Activated naive CD4-positive, alpha-beta T cell treated with anti-CD3 and anti-CD28 coated beads, Interleukin-2, amount 50 U/mL, for 16 hours (primary cell): ENCODE measurements around the gene DYRK1A.

Experiments
- DNase-seq: peaks from one replicate; pipeline ENCODE4 v3.0.0-alpha.2; 2020

Gene DYRK1A

DNA sequence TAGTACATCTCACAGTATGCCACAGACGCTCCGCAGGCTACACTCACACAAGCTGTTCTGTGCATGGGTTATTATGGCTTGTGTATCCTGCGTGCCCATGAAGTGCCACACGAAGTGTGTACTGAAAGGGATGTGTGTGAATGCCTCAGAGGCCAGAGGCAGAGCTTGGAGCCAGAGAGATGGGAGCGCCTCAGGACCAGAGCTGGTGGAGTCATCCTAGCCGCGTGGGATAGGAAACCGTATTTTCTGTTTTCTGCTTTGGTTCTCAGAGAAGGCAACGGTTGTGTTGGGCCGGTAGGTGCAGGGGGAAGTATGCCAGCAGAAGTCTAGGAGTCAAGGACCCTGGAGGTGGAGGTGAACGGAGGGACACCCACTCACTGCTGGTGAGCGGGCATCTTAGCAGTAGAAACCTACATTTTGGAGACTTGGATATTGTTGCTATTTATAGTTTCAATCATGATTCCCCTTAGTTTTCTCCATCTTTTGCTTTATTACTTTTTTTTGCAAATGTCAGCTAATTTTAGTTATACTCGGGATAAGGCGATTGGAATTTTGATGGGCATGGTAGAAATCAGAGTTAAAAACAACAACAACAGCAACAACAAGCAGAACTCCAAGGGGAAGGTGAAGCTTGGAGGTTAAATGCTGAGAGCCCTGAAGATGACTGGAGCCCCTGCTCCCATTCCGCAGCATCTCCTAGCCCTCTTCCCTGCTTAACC is 188.2 kb downstream of the DYRK1A start:
- no peak for DNase-seq

DNA sequence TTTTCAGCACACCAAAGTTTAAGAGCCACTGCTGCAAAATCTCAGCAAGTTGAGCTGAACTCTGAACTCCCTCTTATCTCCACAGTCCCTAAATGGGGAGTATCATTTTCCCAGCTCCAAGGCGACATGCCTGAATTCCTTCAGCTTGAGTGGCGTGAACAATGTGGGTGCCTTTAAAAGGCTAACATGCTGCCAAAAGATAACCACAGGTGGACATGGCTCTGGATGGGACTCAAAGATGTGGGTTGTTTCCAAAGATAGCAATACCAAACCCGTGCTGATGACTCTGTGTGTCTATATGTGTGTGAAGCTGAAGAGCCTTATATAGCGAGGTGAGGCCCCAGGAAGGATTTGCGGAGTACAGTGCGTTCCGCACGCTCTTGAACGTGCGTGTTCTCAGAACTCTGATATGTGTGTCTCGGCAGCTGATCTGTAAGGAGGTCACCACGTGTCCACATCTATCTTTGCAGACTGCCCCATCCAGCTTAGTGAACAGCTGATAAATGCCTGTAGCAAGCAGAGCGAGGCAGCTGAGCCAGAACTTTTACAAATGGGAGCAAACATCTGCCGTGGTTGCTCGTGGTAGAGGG is 189.2 kb downstream of the DYRK1A start:
- no peak for DNase-seq

DNA sequence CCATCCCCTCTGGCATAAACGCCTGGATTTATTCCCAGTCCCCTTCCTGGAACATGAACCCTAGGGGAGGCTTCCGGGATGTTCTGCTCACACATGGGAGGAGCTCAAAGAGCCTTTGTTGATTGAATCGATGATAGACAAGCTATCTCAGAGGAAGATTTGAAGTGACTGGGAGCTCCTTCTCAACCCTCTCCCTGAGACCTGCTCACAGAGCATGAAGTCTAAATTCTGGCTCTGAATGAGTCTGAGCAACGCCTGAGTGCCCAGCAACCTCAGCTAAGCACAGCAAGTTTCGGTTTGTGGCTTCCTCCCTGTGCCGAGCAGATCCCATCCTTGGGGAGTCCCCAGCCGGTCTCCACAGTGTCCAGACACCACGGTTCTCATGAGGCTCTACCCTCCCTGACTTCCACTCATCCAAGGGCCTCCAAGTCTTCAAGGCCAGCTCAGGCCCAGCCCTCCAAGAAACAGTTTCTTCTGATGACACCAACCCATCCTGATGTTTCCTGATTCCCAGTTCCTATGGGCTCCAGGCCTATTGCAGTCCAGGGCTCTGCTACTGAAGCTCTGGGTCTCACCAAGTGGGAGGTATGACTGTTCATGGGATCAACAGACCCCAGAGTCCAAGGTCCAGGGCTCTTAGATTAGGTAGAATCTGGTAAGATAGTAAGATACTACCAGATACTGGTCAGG is 190.8 kb downstream of the DYRK1A start:
- DNase-seq: no peak

DNA sequence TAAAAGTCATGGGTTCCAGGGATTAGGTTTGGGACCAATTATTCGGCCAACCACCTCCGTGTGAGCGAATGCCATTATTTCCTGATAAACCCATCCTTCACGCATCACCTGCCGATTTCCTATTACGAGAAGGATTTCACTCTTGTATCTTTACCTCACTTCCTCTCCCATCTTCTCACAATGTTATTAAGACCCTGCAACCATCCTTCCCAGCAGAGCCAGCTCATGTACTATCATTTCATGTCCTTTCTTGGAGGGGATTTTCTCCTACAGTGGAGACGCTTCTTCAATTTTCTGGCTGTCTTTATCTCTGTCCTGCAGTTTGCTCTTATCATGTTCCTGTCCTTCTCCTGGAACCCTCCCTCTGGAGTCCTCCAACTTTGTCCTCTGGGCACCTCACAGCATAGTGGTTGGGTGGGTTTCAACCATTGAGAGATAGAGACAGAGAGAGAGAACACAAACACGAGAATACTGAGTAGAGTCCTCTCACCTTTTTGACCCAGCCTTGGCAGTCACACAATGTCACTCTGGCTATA is 192.2 kb downstream of the DYRK1A start:
- DNase-seq: no peak

DNA sequence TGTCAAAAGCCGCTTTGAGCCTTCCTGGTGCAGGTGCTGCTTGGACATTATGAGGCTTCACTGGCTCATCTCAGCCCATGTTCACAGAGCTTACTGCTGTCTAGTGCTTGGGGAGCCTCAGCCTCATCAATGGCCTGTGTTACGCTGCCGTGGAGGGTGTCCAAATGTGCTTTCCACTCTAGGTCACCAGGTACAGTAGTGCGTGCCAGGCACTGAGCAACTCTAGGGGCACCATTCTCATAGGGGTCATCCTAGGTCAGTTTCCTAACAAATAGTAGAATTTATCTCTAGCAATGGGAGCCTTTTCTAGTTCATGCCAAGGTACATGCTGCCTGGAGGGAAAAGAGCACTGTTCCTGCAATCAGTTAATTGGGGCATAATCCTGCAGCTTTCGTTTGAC is 193.8 kb downstream of the DYRK1A start:
- DNase-seq: no peak

DNA sequence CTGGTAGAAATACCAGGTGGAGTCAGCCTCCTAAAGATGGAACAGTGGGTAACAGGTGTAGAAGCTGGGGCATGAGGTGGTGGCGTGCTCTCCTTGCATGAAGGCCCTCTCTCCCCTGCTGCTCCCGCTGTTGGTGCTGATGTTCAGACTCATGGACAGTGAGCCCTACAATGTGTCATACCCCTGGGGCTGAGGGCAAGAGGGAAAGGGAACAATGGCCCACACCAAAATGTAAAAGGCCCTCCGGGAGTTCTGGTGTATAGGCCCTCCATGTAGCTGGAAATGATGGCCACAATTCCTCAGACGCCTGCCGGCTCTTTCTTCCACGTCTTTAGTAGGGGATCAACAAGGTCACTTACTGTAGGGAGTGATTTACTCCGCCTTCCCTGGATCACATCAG is 194.9 kb downstream of the DYRK1A start:
- no peak for DNase-seq

DNA sequence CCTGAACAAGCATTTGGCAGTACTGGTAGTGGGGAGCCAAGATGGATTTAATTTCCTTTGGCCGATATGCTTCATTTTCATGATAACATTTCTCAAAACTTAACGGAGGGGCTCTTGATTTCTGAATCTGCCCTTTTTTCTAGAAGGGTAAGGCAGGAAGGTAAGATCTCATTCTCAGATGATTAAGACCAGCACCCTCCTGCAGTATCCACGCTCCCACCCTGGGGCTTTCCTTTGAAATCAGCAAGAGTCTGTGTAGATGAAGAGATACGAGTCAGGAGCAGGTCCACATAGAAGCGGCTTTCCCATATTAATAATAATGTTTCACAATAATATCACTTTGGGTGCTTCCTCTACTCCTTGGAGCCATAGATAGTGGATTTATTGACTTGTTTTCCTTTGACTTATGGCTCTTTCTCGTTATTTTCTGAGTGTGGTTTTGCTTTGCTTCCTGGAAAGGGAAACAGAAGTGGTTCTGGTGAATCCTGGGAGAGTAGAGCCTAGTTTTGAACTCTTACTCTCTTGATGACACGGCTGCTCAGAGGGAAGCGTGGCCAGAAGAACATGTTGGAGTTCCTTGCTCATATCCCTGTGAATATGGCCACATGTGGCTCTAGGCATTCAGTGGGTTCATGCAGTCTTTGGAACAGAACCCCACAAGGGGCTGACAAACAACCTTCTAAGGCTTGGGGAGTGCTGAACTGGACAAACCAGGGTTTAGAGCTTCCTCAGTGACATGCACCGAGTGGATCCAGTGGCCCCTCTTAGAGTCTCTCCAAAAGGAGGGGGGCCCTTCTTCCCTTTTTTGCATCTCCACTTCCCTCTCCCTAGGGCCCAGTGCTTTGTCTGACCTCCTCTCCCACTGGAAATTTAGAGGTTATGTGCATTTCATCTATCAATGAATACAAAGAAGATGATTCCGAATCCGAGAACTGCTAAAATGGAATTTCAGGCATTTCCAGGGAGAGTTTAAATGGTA is 195.7 kb downstream of the DYRK1A start:
- no peak for DNase-seq

DNA sequence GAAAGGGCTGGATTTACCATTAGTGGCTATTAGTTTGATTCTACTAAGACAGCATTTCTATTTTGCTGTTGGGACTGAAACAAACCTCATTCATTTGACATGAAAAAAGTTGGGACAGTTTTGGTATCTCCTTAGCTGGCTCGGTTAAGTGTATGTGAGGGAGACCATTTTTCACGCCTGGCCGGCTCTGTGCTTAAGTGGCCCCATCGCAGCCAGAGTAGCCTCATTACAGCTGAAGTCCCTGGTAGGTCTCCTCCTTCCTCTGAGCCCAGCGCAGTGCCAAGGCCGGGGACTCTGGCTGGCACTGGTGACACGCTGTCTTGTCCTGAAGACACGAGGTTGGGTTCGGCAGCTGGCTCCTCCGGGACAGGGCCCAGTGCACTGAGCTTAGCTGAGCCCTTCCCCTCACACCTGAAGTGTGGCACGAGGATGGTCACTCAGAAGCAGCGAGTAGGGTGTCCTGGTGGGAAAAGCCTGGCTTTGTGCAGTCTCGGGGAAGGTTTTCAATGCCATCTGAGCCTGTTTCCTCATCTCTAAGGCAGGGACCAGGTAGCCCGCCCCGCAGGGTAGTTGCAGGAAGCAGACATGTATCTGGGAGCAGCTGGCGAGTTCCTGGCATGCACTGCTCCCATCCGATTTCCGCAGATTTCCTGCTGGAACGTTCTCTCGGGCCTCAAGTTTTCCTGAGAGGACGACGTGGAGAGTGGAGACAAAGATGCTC is 196.5 kb downstream of the DYRK1A start:
- DNase-seq: no peak

DNA sequence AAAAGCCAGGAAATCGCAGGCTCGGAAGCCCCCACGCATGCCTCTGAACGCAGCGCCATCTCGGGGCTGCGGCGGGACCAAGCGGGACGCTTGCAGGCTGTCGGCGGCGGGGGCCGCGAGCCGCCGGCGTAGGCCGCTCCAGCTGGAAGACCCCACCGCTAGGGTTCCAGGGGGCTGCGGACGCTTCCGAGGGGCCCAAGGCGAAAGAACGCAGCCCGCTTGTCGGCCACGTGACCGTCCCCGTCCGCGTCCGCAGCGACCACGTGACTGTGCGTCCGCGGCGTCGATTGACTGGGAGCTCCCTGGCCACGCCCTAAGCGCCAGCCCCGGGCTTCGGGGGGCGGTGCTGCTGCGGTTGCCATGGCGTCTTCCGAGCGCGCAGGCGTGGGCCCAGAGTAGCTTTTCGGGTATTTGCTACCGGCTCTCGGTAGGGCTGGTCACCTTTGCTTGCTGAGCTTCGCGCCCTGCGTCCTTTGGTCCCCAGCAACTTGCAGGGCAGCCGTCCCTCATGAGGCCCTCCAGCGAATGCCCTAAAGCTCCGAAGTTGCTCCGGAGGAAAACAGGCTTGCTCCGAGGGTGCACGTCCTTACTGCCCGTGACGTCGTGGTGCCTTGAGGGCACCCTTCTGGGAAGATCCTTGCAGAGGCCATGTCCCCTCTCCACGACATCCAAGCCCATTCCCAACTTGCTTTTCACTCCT is 197.2 kb downstream of the DYRK1A start:
- DNase-seq: peak; percentile 92

DNA sequence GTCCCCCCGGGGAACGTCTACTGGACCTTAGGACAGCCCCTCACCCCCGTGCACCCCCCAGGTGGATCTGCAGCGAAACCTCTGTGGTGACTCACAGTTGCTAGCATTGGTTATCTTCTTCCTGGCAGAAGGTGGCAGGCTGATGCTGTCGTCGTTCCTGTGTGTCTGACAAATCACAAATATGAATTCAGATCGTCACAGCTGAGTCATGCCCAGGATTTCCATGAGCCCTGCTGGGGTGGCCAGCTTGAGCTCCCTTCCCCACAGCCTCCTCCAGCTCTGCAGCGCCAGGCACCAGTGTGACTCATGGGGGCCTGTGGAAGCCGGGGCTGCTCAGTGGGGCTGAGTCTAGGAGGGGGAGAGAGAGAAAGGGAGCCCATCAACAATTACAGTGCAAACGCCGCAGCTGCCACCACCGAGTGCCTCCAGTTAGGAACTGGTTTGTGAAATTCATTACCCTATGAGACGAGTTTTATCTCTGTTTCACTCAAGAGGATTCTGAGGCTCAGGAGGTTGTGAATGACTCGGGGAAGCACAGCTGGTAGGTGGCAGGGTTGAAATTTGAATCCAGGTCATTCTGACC is 197.9 kb downstream of the DYRK1A start:
- DNase-seq: peak; percentile 89

DNA sequence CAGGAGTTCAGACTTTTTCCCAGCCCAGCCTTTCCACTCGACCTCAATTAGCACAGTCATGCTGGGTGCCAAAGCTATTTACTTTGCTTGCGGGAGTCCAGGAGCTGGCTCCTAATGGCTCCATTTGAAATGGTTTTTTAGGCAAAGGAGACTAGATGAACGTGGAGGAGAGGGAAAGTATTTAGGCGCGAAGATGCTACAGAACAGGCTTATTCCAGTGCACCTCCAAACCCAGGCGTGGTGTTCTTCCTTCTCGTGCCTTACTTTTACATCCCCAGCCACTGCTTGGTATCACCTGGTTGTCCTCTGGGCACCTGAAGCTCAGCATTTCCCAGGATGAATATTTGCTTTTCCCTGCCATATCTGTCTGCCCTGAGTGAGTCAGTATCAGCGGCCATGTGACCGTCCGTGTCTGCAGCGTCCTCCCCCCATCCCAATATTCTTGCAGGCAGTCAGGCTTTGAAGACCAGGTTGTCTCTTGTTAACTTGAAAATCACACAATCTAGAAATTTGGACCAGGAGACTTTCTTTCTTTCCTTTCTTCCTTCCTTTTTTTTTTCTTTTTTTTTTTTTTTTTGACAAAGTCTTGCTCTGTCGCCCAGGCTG is 198.5 kb downstream of the DYRK1A start:
- DNase-seq: no peak

DNA sequence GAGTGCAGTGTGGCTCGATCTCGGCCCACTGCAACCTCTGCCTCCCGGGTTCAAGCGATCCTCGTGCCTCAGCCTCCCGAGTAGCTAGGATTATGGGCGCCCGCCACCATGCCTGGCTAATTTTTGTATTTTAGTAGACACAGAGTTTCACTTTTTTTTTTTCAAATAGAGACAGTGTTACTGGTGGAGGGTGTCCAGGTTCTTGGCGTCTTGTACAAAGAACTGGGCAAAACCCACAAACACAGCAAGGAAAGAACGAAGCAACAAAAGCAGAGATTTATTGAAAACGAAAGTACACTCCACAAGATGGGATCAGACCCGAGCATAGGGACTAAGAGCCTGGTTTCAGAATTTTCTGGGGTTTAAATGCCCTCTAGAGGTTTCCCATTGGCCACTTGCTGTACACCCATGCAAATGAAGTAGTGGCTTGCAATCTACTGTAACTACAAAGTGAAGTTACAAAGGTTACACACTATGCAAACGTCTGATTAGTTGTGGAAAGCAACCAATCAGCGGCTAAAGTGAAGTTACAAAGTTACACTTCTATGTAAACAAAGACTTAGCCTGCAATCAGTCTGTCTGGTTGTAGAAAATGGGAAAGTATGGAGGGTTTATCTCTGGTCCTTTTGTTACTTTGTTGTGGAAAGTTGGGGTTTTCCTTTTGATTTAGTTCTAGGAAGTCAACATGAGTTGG is 199.1 kb downstream of the DYRK1A start:
- no peak for DNase-seq

DNA sequence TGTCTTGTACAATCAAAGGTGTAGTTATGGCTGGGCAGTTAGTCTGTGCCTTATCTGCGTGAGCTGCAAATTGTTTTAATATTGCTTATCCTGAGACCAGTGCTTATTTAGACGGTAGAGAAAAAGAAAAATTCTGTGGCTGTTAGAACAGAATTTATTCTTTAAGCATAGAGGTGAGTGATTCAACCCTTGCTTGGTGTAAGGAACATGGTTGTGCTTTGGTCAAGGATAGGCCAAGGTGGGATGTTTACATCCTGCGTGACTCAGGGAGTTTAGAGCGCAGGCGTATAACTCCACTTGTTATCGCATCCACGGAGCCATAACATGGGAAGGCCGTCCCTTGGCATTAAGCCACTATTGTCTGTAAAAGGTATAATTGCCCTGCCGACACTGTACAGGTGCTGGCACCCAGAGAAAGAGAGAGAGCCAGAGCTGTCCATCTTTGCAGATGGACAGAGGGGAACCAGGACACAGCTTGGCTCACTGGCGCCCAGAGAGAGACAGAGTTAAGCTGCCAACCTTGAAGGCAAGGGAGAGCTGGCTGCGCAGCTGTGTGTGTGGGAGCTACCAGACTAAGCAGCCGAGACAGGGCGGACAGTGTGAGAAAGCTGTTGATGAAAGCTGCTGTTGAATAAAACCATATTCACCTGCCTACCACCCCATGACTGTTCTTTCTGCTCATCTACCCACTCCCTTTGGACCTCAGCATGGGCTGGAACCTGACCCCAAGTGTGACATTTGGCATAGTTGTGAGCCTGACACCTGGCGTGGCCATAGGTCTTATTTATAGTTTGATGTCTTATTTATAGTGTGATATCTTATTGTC is 200.4 kb downstream of the DYRK1A start:
- no peak for DNase-seq

DNA sequence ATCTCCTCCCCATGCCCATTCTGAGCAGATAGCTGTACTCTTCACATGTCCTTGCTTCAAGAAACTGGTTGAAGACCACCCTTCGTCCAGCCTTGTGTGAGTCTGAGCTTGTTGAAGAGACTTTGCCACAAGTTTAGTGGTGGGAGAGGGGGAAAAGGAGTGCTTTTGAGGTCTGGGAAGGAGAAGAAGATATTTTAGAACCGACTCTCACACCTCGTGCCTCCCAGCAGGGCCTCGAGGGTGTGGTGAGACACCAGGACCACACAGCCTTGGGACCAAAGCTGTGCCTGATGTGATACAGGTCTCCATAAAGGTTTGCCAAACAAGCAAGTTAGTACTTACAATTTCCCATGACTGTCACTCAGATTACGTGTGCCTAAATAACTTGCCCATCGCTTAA is 201.8 kb downstream of the DYRK1A start:
- no peak for DNase-seq

DNA sequence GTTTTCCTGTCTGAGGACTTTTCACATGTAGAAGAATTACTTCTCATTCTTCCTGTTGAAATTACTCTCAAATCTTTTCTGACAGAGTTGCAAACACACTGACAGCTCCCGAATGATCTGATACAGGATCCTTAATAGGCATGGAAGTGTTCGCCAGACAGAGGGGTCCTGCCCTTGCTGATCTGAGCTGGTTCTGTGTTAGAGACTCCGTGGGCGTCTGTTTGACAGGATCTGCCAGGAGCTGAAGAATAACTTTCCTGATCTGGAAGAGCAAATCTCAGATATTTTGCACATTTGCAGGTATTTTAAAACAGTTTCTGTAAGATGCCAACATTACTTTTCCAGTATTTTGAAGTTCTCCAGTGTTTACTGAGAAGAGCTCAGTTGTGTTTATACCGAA is 202.3 kb downstream of the DYRK1A start:
- DNase-seq: no peak

DNA sequence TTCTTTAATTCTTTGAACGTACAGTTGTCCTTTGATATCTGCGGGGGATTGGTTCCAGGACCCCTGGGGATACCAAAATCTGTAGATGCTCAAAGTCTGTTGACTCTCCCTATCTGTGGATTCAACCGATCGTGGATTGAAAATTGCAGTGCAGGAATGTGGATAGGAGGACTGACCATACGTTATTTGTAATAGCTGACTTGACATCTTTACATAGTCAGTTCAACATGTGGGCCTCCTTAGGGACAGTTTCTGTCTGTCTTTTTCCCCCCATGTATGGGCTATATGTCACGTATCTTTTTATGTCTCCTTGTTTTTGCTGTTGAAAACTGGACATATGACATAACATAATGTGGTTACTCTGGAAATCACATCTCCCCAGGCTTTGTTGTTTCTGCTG is 204.9 kb downstream of the DYRK1A start:
- DNase-seq: no peak

DNA sequence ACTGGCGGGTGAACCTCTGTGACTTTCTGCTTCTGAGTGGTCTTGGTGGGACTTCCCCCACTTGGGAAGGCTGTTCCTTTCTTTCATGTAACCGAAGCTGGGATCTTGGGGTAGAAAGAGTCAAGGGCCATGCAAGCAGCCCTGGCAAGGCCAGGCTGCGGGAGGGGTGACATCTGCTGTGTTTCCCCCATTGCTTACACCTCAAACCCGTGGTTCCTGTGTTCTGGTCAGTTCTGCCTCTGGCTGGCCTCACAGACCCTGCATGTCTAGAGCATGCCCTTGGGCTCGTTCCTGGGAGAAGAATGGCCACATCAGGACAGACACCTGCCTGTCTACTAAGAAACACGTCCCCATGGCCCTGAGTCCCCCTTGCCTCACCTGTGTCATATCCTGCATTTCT is 207.7 kb downstream of the DYRK1A start:
- DNase-seq: no peak

DNA sequence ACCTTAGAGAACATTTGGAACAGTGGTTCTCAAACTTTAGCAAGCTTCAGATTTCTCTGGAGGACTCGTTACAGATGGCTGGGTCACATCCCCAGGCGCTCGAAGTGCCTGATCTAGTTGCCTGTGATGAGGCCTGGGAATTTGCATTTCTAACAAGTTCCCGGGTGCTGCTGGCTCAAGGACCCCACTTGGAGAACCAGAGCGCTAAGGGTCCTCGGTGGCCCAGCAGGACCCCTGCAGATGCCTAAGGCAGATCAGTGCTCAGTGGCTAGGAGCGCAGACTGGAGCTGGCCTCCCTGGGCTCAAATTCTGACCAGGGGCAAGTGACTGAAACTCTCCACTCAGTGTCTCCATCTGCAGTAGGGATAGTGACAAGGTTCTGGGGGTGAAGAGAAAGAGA is 208.2 kb downstream of the DYRK1A start:
- no peak for DNase-seq

DNA sequence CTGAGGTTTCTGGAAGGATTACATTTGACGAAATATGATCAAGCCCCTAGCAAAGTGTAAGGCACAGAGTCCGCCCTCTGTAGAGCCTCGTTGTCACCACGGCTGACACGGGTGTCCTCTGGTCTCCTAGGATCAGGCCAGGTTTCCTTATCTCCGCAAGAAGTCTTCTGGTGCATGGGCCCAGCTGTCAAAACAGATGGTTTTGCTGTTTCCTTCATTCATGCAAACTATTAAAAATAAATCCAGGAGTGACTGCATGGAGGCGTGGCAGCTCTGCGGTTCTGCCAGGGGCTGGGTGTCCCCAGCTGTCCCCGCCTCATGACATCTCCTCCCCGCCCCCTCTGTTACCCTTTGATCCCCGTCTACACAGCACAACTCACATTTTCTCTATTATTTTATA is 209.0 kb downstream of the DYRK1A start:
- DNase-seq: no peak
